NB4 (cell line): ENCODE data around the gene PPP1R3F.

Experiments used
- POLR2A ChIP-seq: IDR thresholded peaks from 2 replicates; pipeline ENCODE4 v1.6.1; 2011; ENCODE audit warnings: mild to moderate bottlenecking; ENCODE audit not compliant: insufficient read length; ENCODE audit errors: extremely low read depth
- TF ChIP-seq, protein P1 (sequence below): IDR thresholded peaks from one replicate; pipeline ENCODE4 v1.5.1; 2012; ENCODE audit warnings: low read depth, low read length
- TF ChIP-seq, protein P2 (sequence below): IDR thresholded peaks from 2 replicates; pipeline ENCODE4 v1.6.1; 2011; ENCODE audit warnings: low read depth, low read length

DNA sequence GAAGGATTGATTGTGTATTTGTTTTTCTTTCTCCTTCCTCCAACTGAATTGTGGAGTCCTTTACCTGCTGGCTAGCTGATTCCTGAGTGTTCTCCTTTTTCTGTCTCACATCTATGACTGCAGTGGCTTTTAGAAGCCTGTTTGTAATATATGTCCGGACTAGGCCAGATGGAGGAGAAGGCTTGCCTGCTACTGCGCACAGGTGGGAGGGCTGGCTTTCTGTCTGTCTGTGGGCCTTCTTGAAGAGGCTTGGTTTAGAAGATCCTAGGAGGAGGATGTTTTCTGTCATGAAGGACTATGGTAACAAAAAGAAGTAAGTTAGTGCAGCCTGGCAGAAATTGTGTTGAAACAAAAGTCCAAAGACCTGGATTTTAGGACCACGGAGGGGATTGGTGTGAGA is 8.5 kb downstream of the PPP1R3F start:
- TF ChIP-seq, protein P1, sequence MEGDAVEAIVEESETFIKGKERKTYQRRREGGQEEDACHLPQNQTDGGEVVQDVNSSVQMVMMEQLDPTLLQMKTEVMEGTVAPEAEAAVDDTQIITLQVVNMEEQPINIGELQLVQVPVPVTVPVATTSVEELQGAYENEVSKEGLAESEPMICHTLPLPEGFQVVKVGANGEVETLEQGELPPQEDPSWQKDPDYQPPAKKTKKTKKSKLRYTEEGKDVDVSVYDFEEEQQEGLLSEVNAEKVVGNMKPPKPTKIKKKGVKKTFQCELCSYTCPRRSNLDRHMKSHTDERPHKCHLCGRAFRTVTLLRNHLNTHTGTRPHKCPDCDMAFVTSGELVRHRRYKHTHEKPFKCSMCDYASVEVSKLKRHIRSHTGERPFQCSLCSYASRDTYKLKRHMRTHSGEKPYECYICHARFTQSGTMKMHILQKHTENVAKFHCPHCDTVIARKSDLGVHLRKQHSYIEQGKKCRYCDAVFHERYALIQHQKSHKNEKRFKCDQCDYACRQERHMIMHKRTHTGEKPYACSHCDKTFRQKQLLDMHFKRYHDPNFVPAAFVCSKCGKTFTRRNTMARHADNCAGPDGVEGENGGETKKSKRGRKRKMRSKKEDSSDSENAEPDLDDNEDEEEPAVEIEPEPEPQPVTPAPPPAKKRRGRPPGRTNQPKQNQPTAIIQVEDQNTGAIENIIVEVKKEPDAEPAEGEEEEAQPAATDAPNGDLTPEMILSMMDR, result no peak
- TF ChIP-seq, protein P2, sequence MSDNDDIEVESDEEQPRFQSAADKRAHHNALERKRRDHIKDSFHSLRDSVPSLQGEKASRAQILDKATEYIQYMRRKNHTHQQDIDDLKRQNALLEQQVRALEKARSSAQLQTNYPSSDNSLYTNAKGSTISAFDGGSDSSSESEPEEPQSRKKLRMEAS, result no peak
- no peak for TF ChIP-seq POLR2A
